GM19455 (cell line): ENCODE measurements around the gene NOTCH3.
A peak's percentile ranks its signal among the peaks of the same experiment; 100 is the strongest.

ENCODE experiments used
- ATAC-seq: cut with Tn5 transposase; IDR thresholded peaks from one replicate; pipeline ENCODE4 v1.9.1; 2021; ENCODE audit not compliant: unreplicated experiment

NOTCH3 gene

DNA sequence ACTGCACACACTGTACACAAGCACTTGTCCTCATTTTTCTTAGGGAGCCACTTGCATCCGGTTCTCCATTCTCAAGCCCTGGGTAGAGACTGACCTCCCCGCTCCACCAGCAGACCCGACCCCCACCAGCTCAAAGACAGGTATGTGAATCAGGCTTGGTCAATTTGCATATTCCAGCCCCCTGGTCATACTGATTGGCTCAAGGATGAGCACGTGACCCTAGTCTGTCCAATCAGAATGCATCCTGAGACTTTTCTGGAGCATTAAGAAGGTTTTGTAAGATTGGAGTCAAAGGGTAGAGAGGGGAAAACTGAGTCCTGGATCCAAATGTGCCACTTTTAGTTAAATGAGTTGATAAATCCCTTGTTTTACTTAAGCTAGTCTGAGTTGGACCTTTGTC is 34.1 kb downstream of the NOTCH3 start:
- ATAC-seq = no peak

DNA sequence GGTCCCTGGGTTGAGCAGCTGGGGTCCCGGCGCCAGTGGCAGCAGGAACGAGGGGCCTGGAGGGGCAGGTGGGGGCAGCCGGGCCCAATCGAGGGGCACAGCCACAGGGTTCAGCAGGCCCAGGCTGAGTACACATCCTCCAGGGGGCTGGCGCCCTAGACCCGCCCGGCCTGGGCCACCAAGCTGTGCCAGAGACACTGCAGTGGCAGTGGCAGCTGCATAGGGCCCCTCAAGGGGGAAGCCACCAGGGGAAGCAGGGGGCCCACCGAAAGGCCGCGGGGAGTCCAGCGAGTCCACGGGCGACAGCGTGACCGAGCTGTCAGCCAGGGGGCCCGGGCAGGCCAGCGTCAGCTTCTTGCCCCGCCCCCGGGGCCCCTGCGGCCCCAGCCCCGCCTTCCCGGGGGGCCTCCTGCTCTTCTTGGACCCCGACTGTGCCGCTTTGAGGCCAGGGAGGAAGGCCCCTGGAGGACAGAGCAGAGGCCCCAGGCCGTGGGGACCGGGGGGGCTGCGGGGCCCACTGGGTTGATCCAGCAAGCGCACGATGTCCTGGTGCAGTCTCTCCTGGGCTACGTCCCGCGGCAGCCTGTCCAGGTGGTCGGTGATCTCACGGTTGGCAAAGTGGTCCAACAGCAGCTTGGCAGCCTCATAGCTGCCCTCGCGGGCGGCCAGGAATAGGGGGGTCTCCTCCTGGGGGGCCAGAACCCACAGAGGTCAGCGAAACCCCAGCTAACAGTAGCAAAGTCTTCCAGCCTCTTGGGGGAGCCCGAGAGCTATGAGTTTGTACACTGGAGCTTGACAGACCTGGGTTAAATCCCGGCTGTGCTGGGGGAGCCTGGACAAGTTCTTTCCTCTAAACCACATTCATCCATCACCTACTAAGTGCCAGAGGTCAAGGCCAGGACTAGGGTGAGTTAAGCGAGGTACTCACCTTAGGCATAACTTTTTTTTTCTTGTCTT is 39.5 kb downstream of the NOTCH3 start:
- ATAC-seq = no peak

DNA sequence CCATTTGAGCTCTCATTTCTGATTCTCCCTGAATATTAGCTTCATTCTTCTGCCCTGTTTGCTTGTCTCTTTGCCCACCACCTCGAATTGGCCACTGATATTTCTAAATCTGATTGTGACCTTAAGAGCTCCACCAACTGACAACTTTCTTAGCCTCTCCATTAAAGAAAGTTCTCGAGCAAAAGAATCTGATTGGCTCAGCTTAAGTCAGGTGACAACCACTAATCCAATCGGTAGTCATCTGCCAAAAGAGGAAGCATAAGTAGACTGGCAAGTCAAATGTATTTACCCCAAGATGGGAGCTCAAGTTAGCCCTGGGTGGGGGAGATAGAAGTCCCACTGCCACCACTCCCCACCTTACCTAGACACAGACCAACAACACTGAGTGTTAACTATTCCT is 41.5 kb downstream of the NOTCH3 start:
- ATAC-seq = no peak

GRCh38 chr19:15156391-15156790 is 44.4 kb downstream of the NOTCH3 start:
- ATAC-seq = no peak

- ATAC-seq = no peak
These were observed 45.5 kb downstream of the NOTCH3 start for GRCh38 chr19:15155296-15155695.

DNA sequence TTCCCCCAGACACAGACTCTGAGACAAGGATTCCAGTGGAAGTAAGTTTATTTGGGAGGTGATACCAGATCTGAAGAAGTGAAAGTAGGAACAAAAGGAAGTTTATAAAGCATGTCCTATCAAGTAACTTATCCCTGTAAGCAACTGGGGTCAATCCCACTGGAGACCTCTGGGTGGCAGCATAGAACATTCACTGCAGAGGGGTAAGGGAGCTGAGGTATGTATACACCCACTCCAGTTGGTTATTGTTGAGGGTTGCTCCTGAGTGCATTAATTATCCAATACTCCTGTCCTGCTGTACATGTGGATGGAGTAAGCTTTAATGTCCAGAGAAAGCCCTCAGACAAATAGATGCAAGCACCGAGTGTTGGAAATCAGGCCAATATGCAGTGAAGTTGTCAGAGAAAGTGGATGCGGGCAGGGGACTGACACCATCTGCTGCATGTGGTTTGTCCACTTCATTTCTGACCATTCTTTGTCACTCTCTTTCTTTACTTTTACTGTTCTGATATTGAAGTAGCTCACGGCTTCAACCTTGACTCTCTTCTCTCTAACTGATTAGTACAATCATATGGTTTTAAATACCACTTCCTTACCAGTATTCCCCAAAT is 46.7 kb downstream of the NOTCH3 start:
- no peak for ATAC-seq

GRCh38 chr19:15149737-15150136 is 51.1 kb downstream of the NOTCH3 start:
- ATAC-seq = no peak

GRCh38 chr19:15147090-15147489 is 53.7 kb downstream of the NOTCH3 start:
- no peak for ATAC-seq

DNA sequence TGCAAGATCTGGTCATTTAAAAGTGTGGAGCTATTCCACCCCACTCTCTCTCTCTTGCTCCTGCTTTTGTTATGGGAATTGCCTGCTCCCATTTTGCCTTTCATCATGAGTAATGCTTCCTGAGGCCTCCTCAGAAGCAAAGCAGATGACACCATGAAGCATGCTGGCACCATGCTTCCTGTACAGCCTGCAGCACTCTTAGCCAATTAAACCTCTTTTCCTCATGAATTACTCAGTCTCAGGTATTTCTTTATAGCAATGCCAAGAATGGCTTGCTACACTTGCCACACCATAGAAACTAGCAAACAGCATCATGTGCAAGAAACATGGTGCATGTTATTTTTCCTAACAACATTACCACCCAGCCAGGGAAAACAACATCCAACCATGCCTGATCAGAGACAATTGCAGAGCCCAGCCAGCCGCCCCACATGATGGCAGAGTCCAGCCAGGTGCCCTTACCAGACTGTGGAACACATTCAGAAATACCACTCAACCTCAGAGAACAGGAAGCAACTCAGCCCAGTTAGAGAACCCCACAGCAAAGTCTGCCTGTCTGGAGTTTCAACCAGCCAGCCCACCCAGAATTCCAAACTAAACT is 56.6 kb downstream of the NOTCH3 start:
- ATAC-seq = no peak

DNA sequence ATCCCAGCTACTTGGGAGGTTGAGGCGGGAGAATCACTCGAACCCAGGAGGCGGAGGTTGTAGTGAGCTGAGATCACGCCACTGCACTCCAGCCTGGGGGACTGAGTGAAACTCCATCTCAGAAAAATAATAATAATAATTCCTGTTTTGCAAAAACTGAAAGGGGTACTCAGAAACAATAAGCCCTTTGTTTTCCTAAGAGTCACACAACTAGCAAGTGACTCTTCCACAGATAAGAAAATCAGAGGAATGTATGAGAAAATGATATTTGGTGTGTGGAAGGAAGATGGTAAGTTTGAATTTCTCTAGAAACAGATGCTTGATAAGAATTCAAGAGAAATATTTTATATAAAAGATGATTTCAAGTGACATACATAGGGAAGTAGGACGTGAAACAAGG is 58.5 kb downstream of the NOTCH3 start:
- ATAC-seq = no peak

GRCh38 chr19:15141143-15141542 is 59.7 kb downstream of the NOTCH3 start:
- no peak for ATAC-seq

DNA sequence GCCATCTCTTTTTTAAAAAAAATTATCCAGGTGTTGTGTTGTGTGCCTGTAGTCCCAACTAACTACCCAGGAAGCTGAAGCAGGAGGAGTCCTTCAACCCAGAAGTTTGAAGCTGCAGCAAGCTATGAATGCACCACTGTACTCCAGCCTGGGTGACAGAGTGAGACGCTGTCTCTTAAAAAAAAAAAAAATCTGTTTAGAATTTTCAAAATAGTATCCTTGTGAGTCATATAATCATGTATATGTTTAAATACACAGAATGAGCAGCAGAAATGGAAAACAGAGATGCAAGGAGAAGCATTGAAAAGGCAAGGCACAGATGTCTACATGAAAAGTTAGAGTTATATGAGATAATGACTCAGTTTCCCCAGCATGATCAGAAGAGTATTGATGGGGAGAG is 62.4 kb downstream of the NOTCH3 start:
- no peak for ATAC-seq

DNA sequence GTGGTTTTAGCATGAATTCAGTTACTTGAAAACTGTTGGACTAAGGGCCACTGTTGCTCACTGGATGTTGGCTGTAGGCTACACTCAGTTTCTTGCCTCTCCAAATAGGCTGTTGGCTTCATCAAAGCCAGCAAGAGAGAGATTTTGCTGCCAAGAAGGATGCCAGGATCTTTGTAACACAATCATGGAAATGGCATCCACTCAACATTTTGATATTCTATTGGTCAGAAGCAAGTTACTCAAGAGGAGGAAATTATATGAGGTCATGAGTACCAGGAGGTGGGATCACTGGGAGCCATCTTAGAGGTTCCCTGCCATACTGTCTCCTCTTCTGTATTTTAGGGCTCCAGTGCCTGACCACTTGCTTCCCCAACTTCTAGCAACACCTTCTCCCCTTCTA is 63.0 kb downstream of the NOTCH3 start:
- no peak for ATAC-seq

DNA sequence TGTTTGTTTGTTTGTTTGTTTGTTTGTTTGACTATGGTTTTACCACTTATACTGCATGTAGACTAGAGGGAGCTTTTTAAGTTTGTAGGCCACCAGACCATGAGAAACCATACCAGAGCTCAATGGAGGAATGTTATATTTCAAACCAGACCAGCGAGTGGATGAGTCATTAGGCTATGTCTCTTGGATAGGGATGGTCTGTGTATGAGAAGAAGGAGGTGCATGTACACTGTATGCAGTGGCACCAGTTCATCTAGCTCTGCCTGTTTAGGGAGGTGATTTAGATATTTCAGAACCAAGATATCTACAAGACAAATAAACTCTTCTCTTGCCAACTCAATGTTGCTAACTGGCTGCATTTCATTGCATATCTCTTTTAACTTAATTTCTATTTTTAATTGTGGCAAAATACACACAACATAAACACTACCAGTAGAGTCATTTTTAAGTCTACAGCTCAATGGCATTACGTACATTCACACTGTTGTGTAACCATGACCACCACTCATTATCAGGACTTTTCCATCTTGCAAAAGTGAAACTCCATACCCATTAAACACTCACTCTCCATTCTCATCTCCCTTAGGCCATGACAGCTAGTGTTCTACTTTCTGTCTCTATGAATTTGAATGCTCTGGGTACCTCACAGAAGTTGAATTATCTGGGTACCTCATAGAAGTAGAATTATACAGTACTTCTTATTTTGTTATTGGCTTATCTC is 64.4 kb downstream of the NOTCH3 start:
- ATAC-seq = no peak

GRCh38 chr19:15129856-15130585 is 70.8 kb downstream of the NOTCH3 start:
- no peak for ATAC-seq

DNA sequence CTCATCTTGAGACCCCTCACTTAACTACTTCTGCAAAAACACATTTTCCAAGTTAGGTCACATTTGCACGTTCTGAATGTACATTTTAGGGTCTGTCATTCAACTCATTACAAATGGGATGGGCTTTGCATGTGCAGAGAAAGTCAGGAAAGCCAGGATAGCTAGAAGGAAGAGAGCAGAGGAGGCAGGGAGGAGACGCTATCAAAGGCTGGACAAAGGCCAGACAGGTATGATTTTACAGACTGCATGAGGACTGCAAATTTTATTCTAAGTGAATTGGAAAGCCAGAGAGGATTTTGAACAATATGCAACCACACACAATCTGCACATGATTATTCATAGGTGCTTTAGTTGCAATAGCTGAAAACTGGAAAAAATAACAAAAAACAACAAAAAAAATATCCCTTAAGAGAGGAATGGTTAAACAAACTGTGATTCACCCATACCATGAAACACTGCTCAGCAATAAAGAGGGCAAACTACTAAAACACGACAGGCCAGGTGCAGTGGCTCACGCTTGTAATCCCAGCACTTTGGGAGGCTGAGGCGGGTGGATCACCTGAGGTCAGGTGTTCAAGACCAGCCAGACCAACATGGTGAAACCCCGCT is 72.5 kb downstream of the NOTCH3 start:
- ATAC-seq = no peak

DNA sequence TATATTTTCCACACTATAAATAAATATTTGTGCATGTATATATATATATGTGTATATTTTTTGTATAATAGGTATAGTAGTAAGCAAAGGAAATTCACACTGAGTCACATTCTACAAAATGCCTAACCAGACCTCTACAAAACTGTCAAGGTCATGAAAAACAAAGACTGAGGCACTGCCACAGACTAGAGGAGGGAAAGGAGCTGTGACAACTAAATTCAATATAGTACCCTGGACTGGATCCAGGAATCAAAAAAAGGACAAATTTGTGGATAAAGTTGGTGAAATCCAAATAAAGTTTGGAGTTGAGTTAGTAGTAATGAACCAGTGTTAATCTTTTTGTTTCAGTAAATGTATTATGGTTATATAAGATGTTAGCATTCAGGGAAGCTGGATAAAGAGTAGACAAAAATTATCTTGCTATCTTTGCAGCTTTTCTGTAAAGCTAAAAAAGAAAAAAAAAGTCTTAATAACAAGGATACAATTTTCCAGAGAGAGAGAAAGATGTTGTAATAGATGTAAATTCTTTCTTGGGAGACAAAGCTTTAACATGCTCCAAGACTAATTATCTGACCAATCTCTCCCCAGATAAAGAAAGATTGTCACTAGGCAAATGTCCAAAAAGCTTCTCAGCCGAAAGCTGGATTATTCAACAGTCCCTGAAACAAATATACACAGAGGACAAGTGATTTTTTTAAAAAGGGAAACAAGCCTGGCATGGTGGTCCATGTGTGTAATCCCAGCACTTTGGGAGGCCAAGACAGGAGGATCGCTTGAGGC is 74.5 kb downstream of the NOTCH3 start:
- no peak for ATAC-seq

DNA sequence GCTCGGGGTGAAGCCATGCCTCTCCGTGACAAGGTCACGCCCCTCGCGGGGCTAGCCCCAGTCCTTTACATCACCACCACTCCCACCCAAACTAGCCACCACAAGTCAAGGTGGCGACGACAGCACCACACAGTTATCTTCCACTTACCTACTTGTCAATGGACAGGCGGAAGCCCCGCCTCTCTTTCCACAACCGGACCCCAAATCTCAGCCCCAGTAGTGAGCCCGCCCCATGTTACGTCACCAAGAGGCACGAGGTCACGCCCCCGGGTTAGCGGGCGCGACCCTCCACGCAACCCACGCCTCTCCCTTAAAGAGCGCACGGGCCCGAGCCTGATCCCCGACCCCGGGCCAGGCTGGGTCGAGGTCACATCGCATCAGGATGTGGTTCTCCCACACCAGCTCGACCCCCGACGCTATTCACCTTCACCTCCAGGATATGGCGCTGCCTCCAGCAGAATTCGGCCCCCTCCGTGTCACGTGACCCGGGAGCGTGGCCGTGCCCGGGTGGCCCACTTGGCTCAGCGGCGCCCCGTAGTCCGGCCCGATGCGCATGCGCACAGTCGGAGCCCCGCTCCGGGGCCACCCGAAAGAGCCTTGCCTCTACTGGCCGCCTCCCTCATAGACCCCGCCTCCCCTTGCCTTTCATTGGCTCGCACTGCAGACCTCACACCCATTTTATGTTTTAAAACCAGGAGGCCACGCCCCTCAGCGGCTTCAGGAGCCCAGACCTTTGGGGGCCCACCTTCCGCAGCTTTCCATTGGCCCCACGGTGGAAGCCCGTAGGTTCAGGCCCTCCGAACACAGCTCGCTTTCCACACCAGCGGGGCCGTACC is 75.3 kb downstream of the NOTCH3 start:
- peak; percentile 83 for ATAC-seq
